GM20431 (cell line): Measurements from ENCODE around the gene CAB39.

Experiments used
- in situ Hi-C: fragments of 300-500 bp; cut with MseI, MboI; formaldehyde crosslinking; loops from one replicate; pipeline ENCODE4 v1.15.0; 2020; ENCODE audit warnings: low sequenced_read_pairs; ENCODE audit not compliant: unreplicated experiment

The CAB39 gene

DNA sequence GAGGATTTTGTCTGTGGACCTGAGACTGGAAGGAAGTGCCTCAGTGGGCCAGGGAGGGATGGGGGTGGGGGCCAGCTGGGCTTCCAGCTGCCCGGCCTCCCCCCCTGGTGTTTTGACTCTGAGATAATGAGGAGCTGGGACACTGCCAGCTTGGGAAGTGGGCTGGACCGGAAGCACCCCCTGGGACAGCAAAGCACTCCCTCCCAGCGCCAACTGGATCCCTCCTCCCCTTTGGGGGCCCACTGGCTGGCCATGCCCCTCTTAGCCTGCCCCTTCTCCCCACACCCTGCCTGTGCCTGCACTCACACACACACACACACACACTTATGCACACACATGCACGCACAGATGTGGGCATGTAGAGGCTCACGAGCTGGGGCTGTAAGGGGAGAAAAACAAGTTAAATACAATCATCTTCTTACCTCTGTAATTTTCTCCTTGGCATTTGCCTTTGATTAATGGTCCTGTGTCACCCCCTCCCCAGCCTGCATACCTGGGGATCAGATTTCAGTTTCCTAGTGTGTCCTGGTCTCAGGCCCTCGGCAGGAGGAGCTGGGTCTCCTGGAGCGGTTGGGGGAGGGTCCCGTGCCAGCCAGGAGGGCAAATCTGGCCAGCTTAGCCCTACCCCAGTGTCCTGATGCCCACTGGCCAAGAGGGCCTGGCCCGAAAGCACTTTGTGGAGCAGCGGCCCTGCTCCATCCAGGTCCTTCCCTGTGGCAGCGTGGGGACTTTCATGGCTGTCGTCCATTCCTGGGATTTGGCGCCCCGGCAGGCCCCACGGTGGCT is 155.7 kb downstream of the CAB39 start:
- in situ Hi-C loops, result loop anchor here (25.0 kb wide), 1 partner anchor 569 kb away; no protein-coding TSS in a partner anchor

GRCh38 chr2:230868947-230869913 is 156.6 kb downstream of the CAB39 start:
- in situ Hi-C loops, result loop anchor here (25.0 kb wide), 1 partner anchor 568 kb away; no protein-coding TSS in a partner anchor

DNA sequence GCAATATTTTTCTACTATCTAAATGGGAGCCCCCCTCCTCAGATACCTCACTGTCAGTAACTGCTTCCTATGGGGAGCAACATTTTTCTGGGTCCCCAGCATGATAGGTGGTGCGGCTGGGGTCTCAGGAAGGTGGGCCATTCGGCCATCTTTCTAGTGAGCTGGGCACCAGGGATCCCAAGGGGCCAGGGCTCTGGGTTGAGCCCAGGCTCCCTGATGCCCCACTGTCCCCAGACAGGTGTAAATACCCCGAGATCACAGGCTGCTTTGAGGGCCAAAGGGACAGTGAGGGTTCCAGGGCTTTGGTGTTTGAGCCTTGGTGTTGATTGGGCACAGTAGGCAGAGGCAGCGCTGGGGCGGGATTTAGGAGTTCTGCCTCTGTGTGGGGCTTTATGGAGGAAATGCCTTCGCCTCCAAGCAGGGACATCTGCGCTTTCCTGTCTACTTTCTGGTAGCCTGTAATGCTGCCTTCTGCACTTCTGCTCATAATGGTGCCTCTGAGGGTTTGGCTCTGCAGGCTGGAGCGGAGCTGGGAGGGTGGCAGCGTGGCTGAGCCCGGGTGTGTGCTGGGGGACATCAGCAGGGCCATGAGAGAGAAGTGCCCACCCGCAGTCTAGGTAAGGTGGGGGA is 157.4 kb downstream of the CAB39 start:
- in situ Hi-C loops, result loop anchor here (25.0 kb wide), 1 partner anchor 567 kb away; no protein-coding TSS in a partner anchor
